Measurements from ENCODE around the gene TMEM126A. TPM values are rescaled to one million over a fixed set of nuclear protein-coding genes. Genes with fewer than 3 reads are reported as not detected.

Gene TMEM126A
- polyA plus RNA-seq, 1 donor from 2014 or later: 115 TPM

GRCh38 chr11:85647078-85647477 is 689 bp upstream of the TMEM126A start:
- peak overlapping the region; percentile 64 for H3K27ac ChIP-seq (ENCODE audit: low read length)
- H3K9ac ChIP-seq (ENCODE audit: low read length): peak overlapping the region; percentile 71
- peak overlapping the region; percentile 35 for H2AFZ ChIP-seq (ENCODE audit: low read depth, low read length)

DNA sequence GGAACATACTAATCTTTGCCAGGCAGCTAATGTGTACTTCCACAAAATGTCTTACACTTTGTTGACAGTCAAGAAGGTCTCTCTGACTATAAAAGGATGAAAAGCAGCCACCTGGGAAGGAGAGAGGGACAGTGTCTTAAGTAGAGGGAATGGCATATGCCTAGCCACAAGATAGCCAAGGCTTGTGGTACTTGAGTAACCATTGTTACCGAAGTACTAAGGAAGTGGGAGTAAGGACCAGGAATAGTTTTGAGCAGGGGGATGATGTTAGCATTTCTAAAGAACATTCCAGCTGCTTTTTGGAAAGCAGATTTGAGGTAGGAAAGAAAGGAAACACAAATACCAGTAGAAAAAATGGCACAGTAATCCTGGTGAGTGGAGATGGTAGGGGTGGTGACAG is 3.4 kb downstream of the TMEM126A start:
- Histone ChIP-seq H3K79me2 (replicated peaks; ENCODE audit: insufficient read depth, low read length) (peaks cover 9% of the 10 kb centered on the region), H3F3A (ENCODE audit: insufficient read depth, low read length, poor library complexity, severe bottlenecking) (no peaks in the 10 kb centered on the region), H4K20me1 (ENCODE audit: insufficient read depth) (no peaks in the 10 kb centered on the region), H3K9me3 (ENCODE audit: low read length) (no peaks in the 10 kb centered on the region), H3K9me2 (ENCODE audit: insufficient read depth, low read length) (no peaks in the 10 kb centered on the region), H3K9ac (ENCODE audit: low read length) (no peak overlapping the region), H3K4me2 (ENCODE audit: low read length) (no peak overlapping the region), H3K36me3 (ENCODE audit: insufficient read depth, low read length) (peaks cover 8% of the 10 kb centered on the region), H3K4me3 (ENCODE audit: low read length) (no peak overlapping the region), H3K27ac (ENCODE audit: low read length) (no peak overlapping the region), H2AFZ (ENCODE audit: low read depth, low read length) (no peak overlapping the region), H3K27me3 (ENCODE audit: insufficient read depth, low read depth, low read length) (no peaks in the 10 kb centered on the region)
- TF ChIP-seq POLR2AphosphoS5 (IDR thresholded peaks at IDR 0.05) (no peak), MXI1 (conservative IDR thresholded peaks at IDR 0.05; ENCODE audit: poor library complexity, severe bottlenecking) (no peak)

More at GRCh38 chr11:85647078-85647477, 689 bp upstream of the TMEM126A start:
- no peaks in the 10 kb centered on the region for H3K9me3 ChIP-seq (ENCODE audit: low read length)
- H3K79me2 ChIP-seq (replicated peaks; ENCODE audit: insufficient read depth, low read length): peaks cover 9% of the 10 kb centered on the region
- H3K9me2 ChIP-seq (ENCODE audit: insufficient read depth, low read length): no peaks in the 10 kb centered on the region
- peak overlapping the region; percentile 95 for H3K4me2 ChIP-seq (ENCODE audit: low read length)
- H3F3A ChIP-seq (ENCODE audit: insufficient read depth, low read length, poor library complexity, severe bottlenecking): no peaks in the 10 kb centered on the region
- no peaks in the 10 kb centered on the region for H3K27me3 ChIP-seq (ENCODE audit: insufficient read depth, low read depth, low read length)
- TF ChIP-seq REST (IDR thresholded peaks at IDR 0.05; ENCODE audit: borderline replicate concordance) (no peak), CTCF (IDR thresholded peaks at IDR 0.05; ENCODE audit: poor library complexity, severe bottlenecking) (no peak), EZH2 (IDR thresholded peaks at IDR 0.05; ENCODE audit: borderline replicate concordance, insufficient read depth, low read length, poor library complexity, severe bottlenecking) (no peak), RAD21 (conservative IDR thresholded peaks at IDR 0.05) (no peak), EP300 (conservative IDR thresholded peaks at IDR 0.05; ENCODE audit: poor library complexity, severe bottlenecking) (no peak)
- no peaks in the 10 kb centered on the region for H4K20me1 ChIP-seq (ENCODE audit: insufficient read depth)
- no peaks in the 10 kb centered on the region for H3K36me3 ChIP-seq (ENCODE audit: insufficient read depth, low read length)
- H3K4me3 ChIP-seq (ENCODE audit: low read length): peak overlapping the region; percentile 75

DNA sequence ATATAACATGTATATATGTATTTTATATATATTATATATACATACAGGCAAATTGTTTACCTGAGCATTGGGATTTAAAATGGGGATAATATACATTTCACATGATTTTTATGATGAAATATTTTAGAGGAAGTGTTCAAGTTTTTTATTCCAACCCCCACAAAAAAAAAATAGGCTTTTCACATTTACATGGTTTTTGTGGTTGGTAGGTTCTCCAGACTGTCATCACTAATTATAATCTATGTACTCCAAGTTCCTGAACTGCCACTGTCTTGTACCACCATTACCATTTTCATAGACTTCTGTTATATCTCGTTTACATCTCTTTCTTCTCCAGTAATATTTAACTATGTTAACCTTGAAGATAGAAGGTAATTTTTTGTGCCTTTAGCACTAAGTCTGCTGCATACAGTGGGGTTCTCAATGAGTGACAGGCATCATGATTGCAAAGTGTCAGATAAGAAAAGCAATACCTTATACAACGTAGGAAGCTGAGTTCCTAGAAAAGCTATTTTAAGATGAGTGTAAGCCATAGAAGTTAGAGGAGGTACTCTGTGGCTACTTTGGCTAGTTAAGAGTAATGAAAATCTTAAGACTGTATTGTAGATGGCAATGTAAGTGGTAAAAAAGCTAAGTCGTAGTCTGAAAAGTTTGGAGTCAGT is 5.2 kb downstream of the TMEM126A start:
- Histone ChIP-seq H4K20me1 (ENCODE audit: insufficient read depth) (no peaks in the 10 kb centered on the region), H2AFZ (ENCODE audit: low read depth, low read length) (no peak overlapping the region), H3K27me3 (ENCODE audit: insufficient read depth, low read depth, low read length) (no peaks in the 10 kb centered on the region), H3K27ac (ENCODE audit: low read length) (no peak overlapping the region), H3K9ac (ENCODE audit: low read length) (no peak overlapping the region), H3K9me3 (ENCODE audit: low read length) (no peaks in the 10 kb centered on the region), H3K4me3 (ENCODE audit: low read length) (no peak overlapping the region), H3K79me2 (replicated peaks; ENCODE audit: insufficient read depth, low read length) (peaks cover 14% of the 10 kb centered on the region), H3K9me2 (ENCODE audit: insufficient read depth, low read length) (no peaks in the 10 kb centered on the region), H3K36me3 (ENCODE audit: insufficient read depth, low read length) (peaks cover 14% of the 10 kb centered on the region), H3F3A (ENCODE audit: insufficient read depth, low read length, poor library complexity, severe bottlenecking) (no peaks in the 10 kb centered on the region), H3K4me2 (ENCODE audit: low read length) (no peak overlapping the region)
- TF ChIP-seq RAD21 (conservative IDR thresholded peaks at IDR 0.05): no peak
- no peak for TF ChIP-seq EP300 (conservative IDR thresholded peaks at IDR 0.05; ENCODE audit: poor library complexity, severe bottlenecking)
- no peak for TF ChIP-seq CTCF (IDR thresholded peaks at IDR 0.05; ENCODE audit: poor library complexity, severe bottlenecking)
- no peak for TF ChIP-seq TAF1 (IDR thresholded peaks at IDR 0.05; ENCODE audit: low read depth)
- TF ChIP-seq REST (IDR thresholded peaks at IDR 0.05; ENCODE audit: borderline replicate concordance): no peak

Data from neural cell (in vitro differentiated cells).